ENCODE results near the gene TSPEAR. TPM values are rescaled to one million over a fixed set of nuclear protein-coding genes. Genes with fewer than 3 reads are reported as not detected.
"Not testable (repeated sequence)": the region's sequence is repeated elsewhere in the genome, so short reads cannot be mapped to it uniquely, and the experiment has no call there.

Gene TSPEAR
- total and polyA plus RNA-seq, 4 experiments from 2014 or later, result 0.07 TPM; not detected in 3

- H3K27ac ChIP-seq (ENCODE audit: low read depth, low read length); H3K27me3 ChIP-seq (ENCODE audit: insufficient read depth, low read length); H3K27me3 Mint-ChIP-seq; H3K4me1 Mint-ChIP-seq; H3K4me1 ChIP-seq (ENCODE audit: insufficient read depth, low read length); H3K4me3 Mint-ChIP-seq; H3K4me3 ChIP-seq (ENCODE audit: low read length in 2 of 2); intact Hi-C loops (cut with micrococcal nuclease); DNase-seq; H3K36me3 ChIP-seq (ENCODE audit: insufficient read depth, low read length): not testable (repeated sequence)
- POLR2A ChIA-PET (ENCODE audit: partially characterized antibody), result interaction anchor here (3.6 kb wide), 1 partner anchor 11 kb away, joined by 16 read pairs; the partner anchor contains the start of gene KRTAP12-3
- H3K9me3 ChIP-seq (ENCODE audit: control insufficient read depth in 1 of 2, low read length in 2 of 2), result peaks cover 0 to 13% of the 10 kb centered on the region in 2 donors
- H3K27ac Mint-ChIP-seq, result peak within 1 kb of the TSS in 2 of 7 donors; percentile 13 to 41
- H3K9me3 Mint-ChIP-seq, result peaks cover 0 to 44% (median 30%) of the 10 kb centered on the region in 8 donors
- CTCF ChIA-PET (ENCODE audit: partially characterized antibody), result interaction anchor here (1.1 to 1.4 kb wide), 3 partner anchors 11 to 136 kb away, joined by 3 to 5 read pairs (median 4); partner anchors contain the start of gene KRTAP12-3
- peaks cover 10 to 11% of the 10 kb centered on the region in 2 donors for H3K36me3 Mint-ChIP-seq
Measured at GRCh38 chr21:44646366-44647221, 64.8 kb downstream of the TSPEAR start, which contains the start of gene KRTAP10-11. TSS of gene KRTAP10-11 (plus strand) at chr21:44646414. CDS start at chr21:44646459, 45 bp downstream.

GRCh38 chr21:44644878-44645277 lies 66.5 kb downstream of the TSPEAR start:
- H3K27me3 ChIP-seq (ENCODE audit: insufficient read depth, low read length), result no peaks in the 10 kb centered on the region

GRCh38 chr21:44643741-44644310 lies 67.5 kb downstream of the TSPEAR start:
- ChIA-PET CTCF (ENCODE audit: partially characterized antibody) (interaction anchor here (1.3 kb wide), 1 partner anchor 25 kb away, joined by 3 read pairs; no protein-coding TSS in a partner anchor), POLR2A (ENCODE audit: partially characterized antibody) (no interaction called here)
- H3K4me3 ChIP-seq (ENCODE audit: low read length in 2 of 2), result no peak overlapping the region
- Mint-ChIP-seq H3K27ac (no peak overlapping the region), H3K4me1 (peaks cover 0 to 7% (median 3%) of the 10 kb centered on the region in 4 donors), H3K27me3 (peaks cover 0 to 10% of the 10 kb centered on the region in 2 donors), H3K4me3 (peak overlapping the region in 1 of 8 donors; percentile 5), H3K9me3 (peaks cover 6 to 59% (median 37%) of the 10 kb centered on the region in 8 donors), H3K36me3 (peaks cover 10 to 23% of the 10 kb centered on the region in 2 donors)
- H3K36me3 ChIP-seq (ENCODE audit: insufficient read depth, low read length), result no peaks in the 10 kb centered on the region
- H3K27ac ChIP-seq (ENCODE audit: low read depth, low read length), result no peak overlapping the region
- H3K9me3 ChIP-seq (ENCODE audit: control insufficient read depth in 1 of 2, low read length in 2 of 2), result peaks cover 0 to 13% of the 10 kb centered on the region in 2 donors
- no peaks in the 10 kb centered on the region for H3K27me3 ChIP-seq (ENCODE audit: insufficient read depth, low read length)
- no peak for DNase-seq
- no peaks in the 10 kb centered on the region for H3K4me1 ChIP-seq (ENCODE audit: insufficient read depth, low read length)
- intact Hi-C loops (cut with micrococcal nuclease), result no loop called here

More at GRCh38 chr21:44644878-44645277, 66.5 kb downstream of the TSPEAR start:
- DNase-seq, result no peak
- no peak overlapping the region for H3K4me3 Mint-ChIP-seq
- Histone ChIP-seq H3K36me3 (ENCODE audit: insufficient read depth, low read length) (no peaks in the 10 kb centered on the region), H3K27ac (ENCODE audit: low read depth, low read length) (no peak overlapping the region), H3K4me1 (ENCODE audit: insufficient read depth, low read length) (no peaks in the 10 kb centered on the region), H3K4me3 (ENCODE audit: low read length in 2 of 2) (no peak overlapping the region), H3K9me3 (ENCODE audit: control insufficient read depth in 1 of 2, low read length in 2 of 2) (peaks cover 0 to 13% of the 10 kb centered on the region in 2 donors)
- intact Hi-C loops (cut with micrococcal nuclease), result no loop called here
- H3K27me3 Mint-ChIP-seq, result peaks cover 0 to 8% of the 10 kb centered on the region in 2 donors
- H3K4me1 Mint-ChIP-seq, result peaks cover 0 to 7% (median 3%) of the 10 kb centered on the region in 4 donors
- no peak overlapping the region for H3K27ac Mint-ChIP-seq
- H3K36me3 Mint-ChIP-seq, result peaks cover 10 to 23% of the 10 kb centered on the region in 2 donors
- H3K9me3 Mint-ChIP-seq, result peaks cover 6 to 59% (median 37%) of the 10 kb centered on the region in 8 donors
- CTCF ChIA-PET (ENCODE audit: partially characterized antibody), result interaction anchor here (0.7 to 1.3 kb wide), 2 partner anchors 11 to 134 kb away, joined by 3 read pairs; no protein-coding TSS in a partner anchor
- POLR2A ChIA-PET (ENCODE audit: partially characterized antibody), result interaction anchor here (1.1 kb wide), 1 partner anchor 26 kb away, joined by 3 read pairs; no protein-coding TSS in a partner anchor

- ChIA-PET CTCF (ENCODE audit: partially characterized antibody) (no interaction called here), POLR2A (ENCODE audit: partially characterized antibody) (no interaction called here)
- Histone ChIP-seq H3K36me3 (ENCODE audit: insufficient read depth, low read length) (no peaks in the 10 kb centered on the region), H3K27me3 (ENCODE audit: insufficient read depth, low read length) (no peaks in the 10 kb centered on the region), H3K9me3 (ENCODE audit: control insufficient read depth in 1 of 2, low read length in 2 of 2) (peaks cover 0 to 13% of the 10 kb centered on the region in 2 donors), H3K4me1 (ENCODE audit: insufficient read depth, low read length) (no peaks in the 10 kb centered on the region), H3K4me3 (ENCODE audit: low read length in 2 of 2) (no peak overlapping the region), H3K27ac (ENCODE audit: low read depth, low read length) (no peak overlapping the region)
- peaks cover 1 to 13% of the 10 kb centered on the region in 2 donors for H3K27me3 Mint-ChIP-seq
- peak overlapping the region in 1 of 7 donors; percentile 17 for H3K27ac Mint-ChIP-seq
- H3K4me1 Mint-ChIP-seq, result peaks cover 0 to 5% (median 1%) of the 10 kb centered on the region in 4 donors
- DNase-seq, result no peak
- peaks cover 10 to 20% of the 10 kb centered on the region in 2 donors for H3K36me3 Mint-ChIP-seq
- H3K4me3 Mint-ChIP-seq, result no peak overlapping the region
- peaks cover 6 to 55% (median 36%) of the 10 kb centered on the region in 8 donors for H3K9me3 Mint-ChIP-seq
- intact Hi-C loops (cut with micrococcal nuclease), result no loop called here
Measured at GRCh38 chr21:44640761-44641160, 70.6 kb downstream of the TSPEAR start.

GRCh38 chr21:44639331-44639655 lies 72.1 kb downstream of the TSPEAR start:
- H3K27me3 Mint-ChIP-seq, result peaks cover 1 to 13% of the 10 kb centered on the region in 2 donors
- Histone ChIP-seq H3K4me3 (ENCODE audit: low read length in 2 of 2) (no peak overlapping the region), H3K27ac (ENCODE audit: low read depth, low read length) (no peak overlapping the region), H3K9me3 (ENCODE audit: control insufficient read depth in 1 of 2, low read length in 2 of 2) (peaks cover 0 to 8% of the 10 kb centered on the region in 2 donors), H3K36me3 (ENCODE audit: insufficient read depth, low read length) (no peaks in the 10 kb centered on the region), H3K4me1 (ENCODE audit: insufficient read depth, low read length) (no peaks in the 10 kb centered on the region), H3K27me3 (ENCODE audit: insufficient read depth, low read length) (no peaks in the 10 kb centered on the region)
- CTCF ChIA-PET (ENCODE audit: partially characterized antibody), result no interaction called here
- no peak overlapping the region for H3K27ac Mint-ChIP-seq
- no peak overlapping the region for H3K4me3 Mint-ChIP-seq
- intact Hi-C loops (cut with micrococcal nuclease), result no loop called here
- H3K9me3 Mint-ChIP-seq, result peaks cover 6 to 40% (median 26%) of the 10 kb centered on the region in 8 donors
- DNase-seq, result no peak
- POLR2A ChIA-PET (ENCODE audit: partially characterized antibody), result no interaction called here
- peaks cover 4 to 12% of the 10 kb centered on the region in 2 donors for H3K36me3 Mint-ChIP-seq
- peaks cover 0 to 5% (median 1%) of the 10 kb centered on the region in 4 donors for H3K4me1 Mint-ChIP-seq

GRCh38 chr21:44638506-44639330 lies 72.7 kb downstream of the TSPEAR start:
- POLR2A ChIA-PET (ENCODE audit: partially characterized antibody); H3K4me3 Mint-ChIP-seq; H3K27me3 ChIP-seq (ENCODE audit: insufficient read depth, low read length); H3K4me1 ChIP-seq (ENCODE audit: insufficient read depth, low read length); H3K9me3 ChIP-seq (ENCODE audit: control insufficient read depth in 1 of 2, low read length in 2 of 2); H3K36me3 ChIP-seq (ENCODE audit: insufficient read depth, low read length); H3K27ac ChIP-seq (ENCODE audit: low read depth, low read length); H3K4me1 Mint-ChIP-seq; H3K4me3 ChIP-seq (ENCODE audit: low read length in 2 of 2); intact Hi-C loops (cut with micrococcal nuclease); DNase-seq; CTCF ChIA-PET (ENCODE audit: partially characterized antibody): not testable (repeated sequence)
- H3K9me3 Mint-ChIP-seq, result peaks cover 5 to 35% (median 21%) of the 10 kb centered on the region in 8 donors
- peaks cover 4 to 12% of the 10 kb centered on the region in 2 donors for H3K36me3 Mint-ChIP-seq
- H3K27me3 Mint-ChIP-seq, result peaks cover 1 to 13% of the 10 kb centered on the region in 2 donors
- peak overlapping the region in 1 of 7 donors; percentile 68 for H3K27ac Mint-ChIP-seq

All from CD4-positive, alpha-beta memory T cell (primary cell).